K562 (cell line): ENCODE data around the gene BFSP1. TPM values are rescaled to one million over a fixed set of nuclear protein-coding genes. Genes with fewer than 3 reads are reported as not detected.

Source experiments
- BCL6 ChIP-seq: fragments of 250-450 bp; sonication (Bioruptor Pico); IDR thresholded peaks from 2 replicates; pipeline ENCODE4 v1.4.0; 2020
- COPS2 ChIP-seq: fragments of 450-650 bp; conservative IDR thresholded peaks from 2 replicates; pipeline ENCODE4 v1.6.1; 2016; ENCODE audit warnings: mild to moderate bottlenecking, moderate library complexity
- HES1 ChIP-seq: fragments of 450-650 bp; IDR thresholded peaks from 2 replicates; pipeline ENCODE4 v1.6.1; 2016; ENCODE audit warnings: low read depth, mild to moderate bottlenecking, moderate library complexity
- LARP7 ChIP-seq: fragments of 450-650 bp; IDR thresholded peaks from 2 replicates; pipeline ENCODE4 v1.6.1; 2016
- MEF2A ChIP-seq: IDR thresholded peaks from 2 replicates; pipeline ENCODE4 v1.6.1; 2011; ENCODE audit warnings: low read depth, mild to moderate bottlenecking, low read length, moderate library complexity; ENCODE audit not compliant: control insufficient read depth
- MNT ChIP-seq, 2 experiments: fragments of 450-650 bp; conservative IDR thresholded peaks; 2 replicates each; pipeline ENCODE4 v1.6.1; 2017; ENCODE audit warnings: mild to moderate bottlenecking in 2 of 2, moderate library complexity in 2 of 2
- PATZ1 ChIP-seq: fragments of 250-450 bp; sonication (Bioruptor Pico); IDR thresholded peaks from 2 replicates; pipeline ENCODE4 v1.5.0; 2020; ENCODE audit warnings: mild to moderate bottlenecking, borderline replicate concordance
- PKNOX1 ChIP-seq: fragments of 450-650 bp; IDR thresholded peaks from 2 replicates; pipeline ENCODE4 v1.6.1; 2016
- SAP30 ChIP-seq: fragments of 200-600 bp; sonication (generic); IDR thresholded peaks from 2 replicates; pipeline ENCODE4 v1.6.1; 2012; ENCODE audit warnings: borderline replicate concordance, low read depth, mild to moderate bottlenecking, moderate library complexity, low read length, control low read depth, inconsistent platforms; ENCODE audit not compliant: insufficient read depth, poor library complexity, severe bottlenecking
- STAG1 ChIP-seq: sonication (generic); formaldehyde crosslinking; IDR thresholded peaks from 2 replicates; pipeline ENCODE4 v1.5.0; 2020; ENCODE audit warnings: missing genetic modification reagents, borderline replicate concordance
- TOE1 ChIP-seq, 2 experiments: fragments of 450-650 bp in 1 of 2; sonication (generic) in 1 of 2; formaldehyde crosslinking in 1 of 2; IDR thresholded peaks; 2 replicates each; pipeline versions ENCODE4 v1.7.1 to v1.8.0; 2016 to 2022; ENCODE audit warnings: borderline replicate concordance in 2 of 2, mild to moderate bottlenecking in 2 of 2, antibody characterized with exemption in 1 of 2, inconsistent platforms in 1 of 2, low read depth in 1 of 2, missing genetic modification reagents in 1 of 2, moderate library complexity in 1 of 2
- VEZF1 ChIP-seq: fragments of 200-800 bp; sonication (Bioruptor generic); IDR thresholded peaks from 2 replicates; pipeline ENCODE4 v1.6.1; 2017; ENCODE audit warnings: missing genetic modification characterization, missing compliant biosample characterization
- ZFX ChIP-seq: sonication (generic); formaldehyde crosslinking; IDR thresholded peaks from 2 replicates; pipeline ENCODE4 v1.8.0; 2022; ENCODE audit warnings: mild to moderate bottlenecking, missing genetic modification reagents, moderate library complexity
- ZNF143 ChIP-seq: sonication (generic); formaldehyde crosslinking; IDR thresholded peaks from 2 replicates; pipeline ENCODE4 v1.9.0; 2022; ENCODE audit warnings: mild to moderate bottlenecking, missing genetic modification reagents
- ZNF174 ChIP-seq: fragments of 250-450 bp; sonication (Bioruptor Pico); IDR thresholded peaks from 2 replicates; pipeline ENCODE4 v1.4.0; 2020; ENCODE audit warnings: mild to moderate bottlenecking
- ZNF217 ChIP-seq: sonication (generic); formaldehyde crosslinking; IDR thresholded peaks from 2 replicates; pipeline ENCODE4 v1.8.0; 2022; ENCODE audit warnings: mild to moderate bottlenecking, missing genetic modification reagents
- ZNF408 ChIP-seq: fragments of 250-450 bp; sonication (Bioruptor Pico); IDR thresholded peaks from 2 replicates; pipeline ENCODE4 v1.4.0; 2020; ENCODE audit warnings: low read depth, mild to moderate bottlenecking, moderate library complexity
- ZNF75A ChIP-seq: fragments of 450-650 bp; formaldehyde crosslinking; IDR thresholded peaks from 2 replicates; pipeline ENCODE4 v1.4.0; 2020; ENCODE audit warnings: mild to moderate bottlenecking
- polyA plus RNA-seq, 8 experiments: library from polyadenylated mRNA; depleted of rRNA in 4 of 8; stranded (reverse) in 5 of 8; unstranded in 3 of 8; fragments of >200 nt; fragmentation: Nextera tagmentation in 2 of 8; fragmentation: Illumina TruSeq in 1 of 8; extraction: Ambion mirVana in 2 of 8; extraction: Trizol in 1 of 8; gene quantifications; 2 replicates each; pipeline versions ENCODE4 v1.2.1 to v1.2.3, GENCODE V29; 2011 to 2014; ENCODE audit warnings: inconsistent platforms in 1 of 8, missing spikeins in 1 of 8
- total RNA-seq, 7 experiments: library from RNA; depleted of rRNA in 6 of 7; stranded (reverse); fragments of >200 nt in 6 of 7; fragmentation: Illumina TruSeq in 2 of 7; extraction: Trizol in 2 of 7; gene quantifications; 2 replicates each; pipeline versions ENCODE4 v1.2.1 to v1.2.3, GENCODE V29; 2011 to 2021; ENCODE audit warnings: low replicate concordance in 1 of 7

Gene BFSP1
- total and polyA plus RNA-seq, 9 of the 15 experiments (the other 6 are each of a cell fraction or from before 2014, with no cell fraction given) = 0.09 to 0.86 (median 0.40) TPM

GRCh38 chr20:17570347-17571152, 39.4 kb upstream of the BFSP1 start (continued):
- TF ChIP-seq MNT (conservative IDR thresholded peaks at IDR 0.05) = 0 out of 4 replicates have a peak, but pooled peaks of 1 of the 2 experiments have one; percentile 32
- TF ChIP-seq VEZF1 = 0 out of 2 replicates have a peak, but pooled peaks have one; percentile 9
- TF ChIP-seq MEF2A = no peak
- no peak for TF ChIP-seq ZNF75A (CRISPR knock-in tag)
- TF ChIP-seq ZNF143 (CRISPR knock-in tag) = no peak
- peak; percentile 68 for TF ChIP-seq ZFX (CRISPR knock-in tag)
- no peak for TF ChIP-seq STAG1 (CRISPR knock-in tag)
- TF ChIP-seq ZNF408 (CRISPR knock-in tag) = no peak
- no peak for TF ChIP-seq LARP7
- TF ChIP-seq PKNOX1 = 0 out of 2 replicates have a peak, but pooled peaks have one; percentile 30
- no peak for TF ChIP-seq ZNF217 (CRISPR knock-in tag)
- TF ChIP-seq HES1 = no peak
- peak; percentile 24 for TF ChIP-seq SAP30
- TF ChIP-seq BCL6 (CRISPR knock-in tag) = no peak
- TF ChIP-seq PATZ1 (CRISPR knock-in tag) = no peak
- TF ChIP-seq TOE1 (IDR thresholded peaks at IDR 0.05; ENCODE audit: borderline replicate concordance) = no peak
- TF ChIP-seq TOE1 (CRISPR knock-in tag; IDR thresholded peaks at IDR 0.05; ENCODE audit: borderline replicate concordance, low read depth) = no peak
- no peak for TF ChIP-seq COPS2
- TF ChIP-seq ZNF174 (CRISPR knock-in tag) = no peak
